ENCODE data around the gene RNU1-2.
A peak's percentile ranks its signal among the peaks of the same experiment; 100 is the strongest.
"Not testable (repeated sequence)": the region's sequence is repeated elsewhere in the genome, so short reads cannot be mapped to it uniquely, and the experiment has no call there.

Gene RNU1-2
- long read RNA-seq, transcript RNU1-2-201 (1 exons, 164 nt): major isoform, 12 of 12 reads
- long read RNA-seq, partial matches to known transcripts: 0 of 12 reads
- long read RNA-seq, other reads (novel, unspliced or antisense): 0 of 12 reads

GRCh38 chr1:16895598-16896315 is at the start of gene RNU1-2:
Gene RNU1-2, plus strand, starts transcription at chr1:16895980.
- not testable (repeated sequence) for H3K27me3 ChIP-seq (ENCODE audit: insufficient read depth, poor library complexity, severe bottlenecking)
- peak; percentile 88 to 95 for DNase-seq (ENCODE audit: low read depth in 1 of 2, low spot score in 1 of 2)
- peak; percentile 42; the same call in 1 of the 2 replicates for TF ChIP-seq SPI1 (IDR thresholded peaks at IDR 0.05; ENCODE audit: borderline replicate concordance, low read depth)
- TF ChIP-seq POLR2AphosphoS5 (IDR thresholded peaks at IDR 0.05; ENCODE audit: low read depth): peak; percentile 97
- peak; percentile 25; the same call in 1 of the 2 replicates for TF ChIP-seq GABPA (IDR thresholded peaks at IDR 0.05; ENCODE audit: low read depth)
- Histone ChIP-seq H3K4me3 (replicated peaks; ENCODE audit: insufficient read depth, low read length) (peak within 1 kb of the TSS; percentile 28), H3K27ac (replicated peaks) (peak within 1 kb of the TSS; percentile 68)

GRCh38 chr1:16856201-16856600 is 39.6 kb upstream of the RNU1-2 start:
- H3K27ac ChIP-seq (replicated peaks); H3K4me3 ChIP-seq (replicated peaks; ENCODE audit: insufficient read depth, low read length); H3K27me3 ChIP-seq (ENCODE audit: insufficient read depth, poor library complexity, severe bottlenecking); DNase-seq (ENCODE audit: low read depth in 1 of 2, low spot score in 1 of 2): not testable (repeated sequence)

DNA sequence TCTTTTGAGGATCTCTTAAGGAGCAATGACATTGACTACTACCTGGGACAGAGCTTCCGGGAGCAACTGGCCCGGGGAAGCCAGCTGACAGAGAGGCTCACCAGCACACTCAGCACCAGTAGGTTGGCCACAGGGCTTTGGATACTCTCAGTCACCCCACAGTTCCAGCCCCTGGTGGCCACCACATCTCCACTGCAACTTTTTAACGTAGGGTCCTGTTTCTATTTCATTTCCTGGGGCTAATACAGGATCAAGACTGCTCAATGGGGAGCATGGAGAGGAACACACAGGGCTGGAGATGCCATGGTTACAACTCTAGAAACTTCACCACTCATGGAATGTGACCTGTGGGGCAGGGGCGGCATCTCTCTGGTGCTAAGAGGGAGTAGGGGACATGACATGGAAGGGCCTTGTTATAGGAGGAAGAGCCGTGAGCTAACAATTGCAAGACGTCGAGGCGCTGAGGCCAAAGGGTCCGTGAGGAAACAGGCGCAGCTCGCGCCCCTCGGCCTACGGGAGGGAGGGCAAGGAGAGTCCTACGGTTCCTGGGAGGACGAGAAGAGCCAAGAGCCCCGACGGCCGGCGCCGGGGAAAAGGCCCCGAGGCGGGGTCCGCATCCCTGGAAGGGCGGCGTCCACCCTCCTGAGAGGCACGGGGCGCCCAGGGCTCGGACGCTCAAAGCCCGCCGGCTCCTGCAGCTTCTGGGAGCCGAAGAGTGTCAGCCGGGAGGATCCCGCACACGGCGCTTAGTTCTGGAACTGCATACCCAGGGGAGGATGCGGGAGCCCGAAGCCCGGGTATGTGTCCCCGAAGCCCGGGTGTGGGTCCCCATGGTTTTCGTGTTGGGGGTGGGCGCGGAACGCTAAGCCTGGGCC is 36.4 kb upstream of the RNU1-2 start:
- not testable (repeated sequence) for H3K4me3 ChIP-seq (replicated peaks; ENCODE audit: insufficient read depth, low read length); DNase-seq (ENCODE audit: low read depth in 1 of 2, low spot score in 1 of 2); H3K27me3 ChIP-seq (ENCODE audit: insufficient read depth, poor library complexity, severe bottlenecking); H3K27ac ChIP-seq (replicated peaks)

GRCh38 chr1:16860048-16860447 is 35.7 kb upstream of the RNU1-2 start:
- not testable (repeated sequence) for H3K27me3 ChIP-seq (ENCODE audit: insufficient read depth, poor library complexity, severe bottlenecking); H3K4me3 ChIP-seq (replicated peaks; ENCODE audit: insufficient read depth, low read length); DNase-seq (ENCODE audit: low read depth in 1 of 2, low spot score in 1 of 2); H3K27ac ChIP-seq (replicated peaks)

GRCh38 chr1:16861832-16862245 is 33.9 kb upstream of the RNU1-2 start:
- not testable (repeated sequence) for DNase-seq (ENCODE audit: low read depth in 1 of 2, low spot score in 1 of 2); H3K27ac ChIP-seq (replicated peaks); H3K4me3 ChIP-seq (replicated peaks; ENCODE audit: insufficient read depth, low read length); H3K27me3 ChIP-seq (ENCODE audit: insufficient read depth, poor library complexity, severe bottlenecking)

DNA sequence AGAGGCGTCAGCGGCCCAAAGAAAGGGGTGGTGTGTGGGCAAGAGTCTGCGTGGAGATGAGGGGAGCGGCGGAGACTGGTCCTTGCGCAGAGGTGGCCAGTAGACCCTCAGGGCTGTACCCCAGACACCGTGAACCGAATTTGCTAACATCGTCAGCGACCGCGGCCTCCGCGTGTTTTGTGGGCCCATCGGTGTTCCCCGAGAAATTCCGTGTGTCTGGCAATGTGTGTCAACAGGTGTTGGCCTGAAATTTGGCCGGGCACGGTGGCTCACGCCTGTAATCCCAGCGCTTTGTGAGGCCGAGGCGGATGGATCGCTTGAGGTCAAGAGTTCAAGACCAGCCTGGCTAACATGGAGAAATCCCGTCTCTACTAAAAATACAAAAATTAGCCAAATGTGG is 33.4 kb upstream of the RNU1-2 start:
- not testable (repeated sequence) for H3K27ac ChIP-seq (replicated peaks); H3K27me3 ChIP-seq (ENCODE audit: insufficient read depth, poor library complexity, severe bottlenecking); H3K4me3 ChIP-seq (replicated peaks; ENCODE audit: insufficient read depth, low read length); DNase-seq (ENCODE audit: low read depth in 1 of 2, low spot score in 1 of 2)

- not testable (repeated sequence) for H3K27ac ChIP-seq (replicated peaks); H3K27me3 ChIP-seq (ENCODE audit: insufficient read depth, poor library complexity, severe bottlenecking); DNase-seq (ENCODE audit: low read depth in 1 of 2, low spot score in 1 of 2); H3K4me3 ChIP-seq (replicated peaks; ENCODE audit: insufficient read depth, low read length)
Observed at GRCh38 chr1:16863024-16863423, 32.8 kb upstream of the RNU1-2 start.

DNA sequence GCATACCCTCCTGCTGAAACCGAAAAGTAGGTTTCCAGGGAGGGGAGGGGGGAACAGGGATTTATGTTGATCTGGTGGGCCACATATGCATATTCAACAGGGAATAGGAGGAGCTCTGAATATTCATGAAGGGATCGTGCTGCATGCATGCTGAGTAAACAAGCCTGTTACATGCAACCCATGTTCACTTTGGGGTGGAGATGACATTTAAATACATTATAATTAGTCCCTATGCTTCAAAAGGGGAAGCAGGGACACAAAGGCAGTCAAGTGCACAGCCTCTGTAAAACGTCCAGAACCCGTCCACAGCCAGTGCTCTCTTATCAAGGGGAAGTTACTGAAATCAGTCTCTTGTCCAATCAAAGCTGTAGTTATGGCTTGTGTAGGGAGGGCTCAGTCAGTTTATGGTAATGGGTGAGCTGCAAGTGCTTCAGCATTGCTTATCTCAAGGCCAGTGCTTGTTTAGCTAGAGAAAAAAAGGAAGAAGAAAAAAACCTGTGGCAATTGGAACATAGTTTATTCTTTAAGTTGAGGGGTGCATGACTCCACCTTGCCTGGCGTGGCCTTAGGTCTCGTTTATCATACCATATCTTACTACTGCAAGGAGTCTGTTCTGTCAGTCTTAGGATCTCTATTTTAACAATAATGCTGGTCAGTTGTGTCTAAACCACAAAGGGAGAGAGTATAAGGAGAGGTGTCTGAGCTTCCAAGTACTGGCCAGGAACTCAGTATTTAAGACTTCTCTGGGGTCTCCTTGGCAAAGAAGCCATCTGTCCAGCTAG is 28.7 kb upstream of the RNU1-2 start:
- not testable (repeated sequence) for H3K27me3 ChIP-seq (ENCODE audit: insufficient read depth, poor library complexity, severe bottlenecking); H3K4me3 ChIP-seq (replicated peaks; ENCODE audit: insufficient read depth, low read length); H3K27ac ChIP-seq (replicated peaks); DNase-seq (ENCODE audit: low read depth in 1 of 2, low spot score in 1 of 2)

DNA sequence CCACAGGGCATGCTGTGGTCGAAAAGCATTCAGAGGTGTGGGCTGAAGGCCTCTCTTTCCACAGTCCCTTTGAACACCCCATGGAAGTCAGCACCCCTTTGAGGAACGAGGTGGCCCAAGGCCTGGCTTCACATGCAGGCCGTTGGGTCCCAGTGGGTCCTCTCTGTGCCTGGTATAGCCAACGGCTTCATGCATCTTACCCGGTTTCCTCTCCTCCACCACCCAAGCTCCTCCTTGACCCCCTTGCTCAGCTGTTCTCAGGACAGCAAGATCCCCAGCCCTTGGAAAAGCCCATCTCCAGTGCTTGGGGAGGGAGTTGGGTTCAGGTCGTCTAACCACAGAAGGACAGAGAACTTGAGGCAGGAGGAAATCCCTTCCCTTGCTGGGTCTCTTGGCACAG is 27.0 kb upstream of the RNU1-2 start:
- not testable (repeated sequence) for H3K4me3 ChIP-seq (replicated peaks; ENCODE audit: insufficient read depth, low read length); DNase-seq (ENCODE audit: low read depth in 1 of 2, low spot score in 1 of 2); H3K27me3 ChIP-seq (ENCODE audit: insufficient read depth, poor library complexity, severe bottlenecking); H3K27ac ChIP-seq (replicated peaks)

GRCh38 chr1:16869996-16870395 is 25.8 kb upstream of the RNU1-2 start:
- not testable (repeated sequence) for H3K4me3 ChIP-seq (replicated peaks; ENCODE audit: insufficient read depth, low read length); H3K27me3 ChIP-seq (ENCODE audit: insufficient read depth, poor library complexity, severe bottlenecking); DNase-seq (ENCODE audit: low read depth in 1 of 2, low spot score in 1 of 2); H3K27ac ChIP-seq (replicated peaks)

DNA sequence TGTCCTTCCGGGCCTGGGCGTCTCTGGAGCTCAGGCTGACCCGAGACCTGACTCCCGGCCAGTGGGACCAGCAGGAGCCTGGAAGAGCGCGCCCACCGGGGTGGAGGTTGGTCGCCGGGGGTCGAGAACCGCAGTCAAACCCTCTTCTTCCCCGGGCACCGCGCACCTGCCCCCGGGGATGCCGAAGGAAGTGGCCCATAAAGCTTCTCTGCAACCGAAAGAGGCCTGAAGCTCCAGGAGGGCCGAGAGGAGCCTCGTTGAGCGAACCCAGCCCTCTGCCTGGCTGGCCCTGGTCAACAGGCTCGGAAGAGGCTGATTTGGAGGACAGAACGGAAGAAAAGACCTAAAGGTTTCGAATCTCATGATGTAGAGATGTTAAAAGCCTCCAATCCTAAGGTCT is 24.6 kb upstream of the RNU1-2 start:
- DNase-seq (ENCODE audit: low read depth in 1 of 2, low spot score in 1 of 2); H3K4me3 ChIP-seq (replicated peaks; ENCODE audit: insufficient read depth, low read length); H3K27me3 ChIP-seq (ENCODE audit: insufficient read depth, poor library complexity, severe bottlenecking); H3K27ac ChIP-seq (replicated peaks): not testable (repeated sequence)

GRCh38 chr1:16872152-16873075 is 23.4 kb upstream of the RNU1-2 start:
- DNase-seq (ENCODE audit: low read depth in 1 of 2, low spot score in 1 of 2); H3K27ac ChIP-seq (replicated peaks); H3K27me3 ChIP-seq (ENCODE audit: insufficient read depth, poor library complexity, severe bottlenecking); H3K4me3 ChIP-seq (replicated peaks; ENCODE audit: insufficient read depth, low read length): not testable (repeated sequence)
